GM23338 (cell line): ENCODE results near the gene PITPNC1. TPM values are rescaled to one million over a fixed set of nuclear protein-coding genes. Genes with fewer than 3 reads are reported as not detected.

ENCODE experiments used
- ATAC-seq: fragments of 200-7000 bp; cut with Tn5 transposase; 3 replicates; pipeline ENCODE4 v1.9.1; 2020
- DNase-seq: peaks from one replicate; pipeline ENCODE4 v3.0.0-alpha.2; 2015; ENCODE audit warnings: low spot score
- H2AFZ ChIP-seq: fragments of 200-600 bp; sonication (generic); 2 replicates; pipeline ENCODE4 v1.8.0; 2016; ENCODE audit warnings: antibody characterized with exemption, mild to moderate bottlenecking, moderate library complexity
- H3F3A ChIP-seq: fragments of 200-600 bp; sonication (generic); replicated peaks from 2 replicates; pipeline ENCODE4 v1.8.0; 2017; ENCODE audit warnings: antibody characterized with exemption, mixed run types, low read depth
- H3K27ac ChIP-seq: fragments of 200-600 bp; sonication (generic); 2 replicates; pipeline ENCODE4 v1.6.1; 2016; ENCODE audit warnings: low read depth
- H3K27me3 ChIP-seq: fragments of 200-600 bp; sonication (generic); 2 replicates; pipeline ENCODE4 v1.8.0; 2016; ENCODE audit warnings: mild to moderate bottlenecking, mixed run types, moderate library complexity; ENCODE audit not compliant: insufficient read depth
- H3K36me3 ChIP-seq: fragments of 200-600 bp; sonication (generic); 2 replicates; pipeline ENCODE4 v1.8.0; 2016; ENCODE audit warnings: mild to moderate bottlenecking; ENCODE audit not compliant: insufficient read depth
- H3K4me1 ChIP-seq: fragments of 200-600 bp; sonication (generic); 2 replicates; pipeline ENCODE4 v1.8.0; 2016; ENCODE audit warnings: mild to moderate bottlenecking, moderate library complexity; ENCODE audit not compliant: insufficient read depth
- H3K4me2 ChIP-seq: fragments of 200-600 bp; sonication (generic); 2 replicates; pipeline ENCODE4 v1.7.1; 2017; ENCODE audit warnings: mixed run types
- H3K4me3 ChIP-seq: fragments of 200-600 bp; sonication (generic); 2 replicates; pipeline ENCODE4 v1.6.1; 2016; ENCODE audit warnings: mixed run types
- H3K79me2 ChIP-seq: fragments of 200-600 bp; sonication (generic); replicated peaks from 2 replicates; pipeline ENCODE4 v1.8.0; 2017; ENCODE audit warnings: mild to moderate bottlenecking; ENCODE audit not compliant: insufficient read depth
- H3K9me2 ChIP-seq: fragments of 200-600 bp; sonication (generic); 2 replicates; pipeline ENCODE4 v1.8.0; 2017; ENCODE audit not compliant: insufficient read depth
- H4K20me1 ChIP-seq: fragments of 200-600 bp; sonication (generic); replicated peaks from 2 replicates; pipeline ENCODE4 v1.8.0; 2017; ENCODE audit warnings: mild to moderate bottlenecking; ENCODE audit not compliant: insufficient read depth
- H3K27ac Mint-ChIP-seq: 2 replicates; pipeline ENCODE4 v1.8.0; 2020; ENCODE audit warnings: inconsistent platforms, mild to moderate bottlenecking, moderate library complexity, mixed read lengths
- H3K27me3 Mint-ChIP-seq: 3 replicates; pipeline ENCODE4 v1.8.0; 2022; ENCODE audit warnings: low read depth, mild to moderate bottlenecking, moderate library complexity, mixed read lengths, inconsistent platforms; ENCODE audit not compliant: insufficient read depth, poor library complexity
- H3K36me3 Mint-ChIP-seq: 3 replicates; pipeline ENCODE4 v1.8.0; 2021; ENCODE audit warnings: low read depth, mild to moderate bottlenecking, inconsistent platforms, moderate library complexity, mixed read lengths
- H3K4me1 Mint-ChIP-seq: 3 replicates; pipeline ENCODE4 v1.8.0; 2020; ENCODE audit warnings: mild to moderate bottlenecking, inconsistent platforms, mixed read lengths
- H3K4me3 Mint-ChIP-seq: 3 replicates; pipeline ENCODE4 v1.8.0; 2021; ENCODE audit warnings: moderate library complexity, mild to moderate bottlenecking, inconsistent platforms, mixed read lengths
- H3K9me3 Mint-ChIP-seq: 3 replicates; pipeline ENCODE4 v1.8.0; 2020; ENCODE audit warnings: moderate library complexity, mild to moderate bottlenecking, inconsistent platforms, mixed read lengths
- CREB1 ChIP-seq: fragments of 250-450 bp; sonication (Bioruptor Pico); IDR thresholded peaks from 2 replicates; pipeline ENCODE4 v1.5.0; 2020; ENCODE audit warnings: low read depth, mild to moderate bottlenecking, moderate library complexity
- EZH2phosphoT487 ChIP-seq: fragments of 200-600 bp; sonication (generic); IDR thresholded peaks from one replicate; pipeline ENCODE4 v1.8.1; 2018; ENCODE audit warnings: antibody characterized with exemption; ENCODE audit not compliant: unreplicated experiment
- JUNB ChIP-seq: IDR thresholded peaks from one replicate; pipeline ENCODE4 v1.6.1; 2016; ENCODE audit warnings: antibody characterized with exemption; ENCODE audit not compliant: unreplicated experiment
- POLR2AphosphoS5 ChIP-seq: IDR thresholded peaks from 2 replicates; pipeline ENCODE4 v1.6.1; 2016; ENCODE audit warnings: antibody characterized with exemption, low read depth
- STAT1 ChIP-seq: IDR thresholded peaks from one replicate; pipeline ENCODE4 v1.6.1; 2016; ENCODE audit warnings: antibody characterized with exemption; ENCODE audit not compliant: unreplicated experiment
- ZNF114 ChIP-seq: fragments of 250-450 bp; sonication (Bioruptor Pico); IDR thresholded peaks from 2 replicates; pipeline ENCODE4 v1.5.0; 2020; ENCODE audit warnings: mild to moderate bottlenecking, moderate library complexity
- polyA plus RNA-seq: library from polyadenylated mRNA; unstranded; fragments of >200 nt; fragmentation: Nextera tagmentation; extraction: Ambion mirVana; gene quantifications from 2 replicates; pipeline ENCODE4 v1.2.1, GENCODE V29; 2016
- total RNA-seq: library from RNA; depleted of rRNA; stranded (reverse); fragments of >200 nt; shearing (Covaris generic); gene quantifications from 2 replicates; pipeline ENCODE4 v1.2.3, GENCODE V29; 2014
- TF ChIP-seq, protein P1 (sequence below): fragments of 250-450 bp; sonication (Bioruptor Pico); IDR thresholded peaks from 2 replicates; pipeline ENCODE4 v1.5.0; 2020; ENCODE audit warnings: mild to moderate bottlenecking, moderate library complexity
- TF ChIP-seq, protein P2 (sequence below): IDR thresholded peaks from one replicate; pipeline ENCODE4 v1.6.1; 2018; ENCODE audit warnings: antibody characterized with exemption; ENCODE audit not compliant: unreplicated experiment
- TF ChIP-seq, protein P3 (sequence below), 2 experiments: fragments of 200-600 bp in 1 of 2; sonication (generic) in 1 of 2; conservative IDR thresholded peaks; 2 replicates each; pipeline versions ENCODE4 v1.5.1 to v1.6.1; 2016 to 2017; ENCODE audit warnings: antibody characterized with exemption in 2 of 2, low read depth in 2 of 2, mild to moderate bottlenecking in 2 of 2, moderate library complexity in 1 of 2

The PITPNC1 gene
- total and polyA plus RNA-seq, 2 experiments from 2014 or later = 23.0 to 32.6 TPM

DNA sequence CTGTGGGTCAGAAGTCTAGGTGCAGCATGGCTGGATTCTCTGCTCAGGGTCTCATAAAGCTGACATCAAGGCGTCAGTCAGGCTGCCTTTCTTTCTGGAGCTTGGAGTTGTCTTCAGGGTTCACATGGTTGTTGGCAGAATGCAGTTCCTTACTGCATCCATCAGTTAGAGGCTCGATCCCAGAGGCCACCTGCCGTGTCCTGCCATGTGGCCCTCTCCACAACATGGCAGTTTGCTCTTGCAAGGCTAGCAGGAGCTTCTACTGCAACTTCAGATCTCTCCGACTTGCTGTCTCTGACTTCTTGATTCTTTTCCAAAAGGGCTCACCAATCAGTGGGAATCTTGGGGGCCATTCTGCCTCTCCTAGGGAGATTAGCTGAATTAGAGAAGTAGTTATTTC, 11.9 kb downstream of the PITPNC1 start (continued):
- TF ChIP-seq, protein P1, sequence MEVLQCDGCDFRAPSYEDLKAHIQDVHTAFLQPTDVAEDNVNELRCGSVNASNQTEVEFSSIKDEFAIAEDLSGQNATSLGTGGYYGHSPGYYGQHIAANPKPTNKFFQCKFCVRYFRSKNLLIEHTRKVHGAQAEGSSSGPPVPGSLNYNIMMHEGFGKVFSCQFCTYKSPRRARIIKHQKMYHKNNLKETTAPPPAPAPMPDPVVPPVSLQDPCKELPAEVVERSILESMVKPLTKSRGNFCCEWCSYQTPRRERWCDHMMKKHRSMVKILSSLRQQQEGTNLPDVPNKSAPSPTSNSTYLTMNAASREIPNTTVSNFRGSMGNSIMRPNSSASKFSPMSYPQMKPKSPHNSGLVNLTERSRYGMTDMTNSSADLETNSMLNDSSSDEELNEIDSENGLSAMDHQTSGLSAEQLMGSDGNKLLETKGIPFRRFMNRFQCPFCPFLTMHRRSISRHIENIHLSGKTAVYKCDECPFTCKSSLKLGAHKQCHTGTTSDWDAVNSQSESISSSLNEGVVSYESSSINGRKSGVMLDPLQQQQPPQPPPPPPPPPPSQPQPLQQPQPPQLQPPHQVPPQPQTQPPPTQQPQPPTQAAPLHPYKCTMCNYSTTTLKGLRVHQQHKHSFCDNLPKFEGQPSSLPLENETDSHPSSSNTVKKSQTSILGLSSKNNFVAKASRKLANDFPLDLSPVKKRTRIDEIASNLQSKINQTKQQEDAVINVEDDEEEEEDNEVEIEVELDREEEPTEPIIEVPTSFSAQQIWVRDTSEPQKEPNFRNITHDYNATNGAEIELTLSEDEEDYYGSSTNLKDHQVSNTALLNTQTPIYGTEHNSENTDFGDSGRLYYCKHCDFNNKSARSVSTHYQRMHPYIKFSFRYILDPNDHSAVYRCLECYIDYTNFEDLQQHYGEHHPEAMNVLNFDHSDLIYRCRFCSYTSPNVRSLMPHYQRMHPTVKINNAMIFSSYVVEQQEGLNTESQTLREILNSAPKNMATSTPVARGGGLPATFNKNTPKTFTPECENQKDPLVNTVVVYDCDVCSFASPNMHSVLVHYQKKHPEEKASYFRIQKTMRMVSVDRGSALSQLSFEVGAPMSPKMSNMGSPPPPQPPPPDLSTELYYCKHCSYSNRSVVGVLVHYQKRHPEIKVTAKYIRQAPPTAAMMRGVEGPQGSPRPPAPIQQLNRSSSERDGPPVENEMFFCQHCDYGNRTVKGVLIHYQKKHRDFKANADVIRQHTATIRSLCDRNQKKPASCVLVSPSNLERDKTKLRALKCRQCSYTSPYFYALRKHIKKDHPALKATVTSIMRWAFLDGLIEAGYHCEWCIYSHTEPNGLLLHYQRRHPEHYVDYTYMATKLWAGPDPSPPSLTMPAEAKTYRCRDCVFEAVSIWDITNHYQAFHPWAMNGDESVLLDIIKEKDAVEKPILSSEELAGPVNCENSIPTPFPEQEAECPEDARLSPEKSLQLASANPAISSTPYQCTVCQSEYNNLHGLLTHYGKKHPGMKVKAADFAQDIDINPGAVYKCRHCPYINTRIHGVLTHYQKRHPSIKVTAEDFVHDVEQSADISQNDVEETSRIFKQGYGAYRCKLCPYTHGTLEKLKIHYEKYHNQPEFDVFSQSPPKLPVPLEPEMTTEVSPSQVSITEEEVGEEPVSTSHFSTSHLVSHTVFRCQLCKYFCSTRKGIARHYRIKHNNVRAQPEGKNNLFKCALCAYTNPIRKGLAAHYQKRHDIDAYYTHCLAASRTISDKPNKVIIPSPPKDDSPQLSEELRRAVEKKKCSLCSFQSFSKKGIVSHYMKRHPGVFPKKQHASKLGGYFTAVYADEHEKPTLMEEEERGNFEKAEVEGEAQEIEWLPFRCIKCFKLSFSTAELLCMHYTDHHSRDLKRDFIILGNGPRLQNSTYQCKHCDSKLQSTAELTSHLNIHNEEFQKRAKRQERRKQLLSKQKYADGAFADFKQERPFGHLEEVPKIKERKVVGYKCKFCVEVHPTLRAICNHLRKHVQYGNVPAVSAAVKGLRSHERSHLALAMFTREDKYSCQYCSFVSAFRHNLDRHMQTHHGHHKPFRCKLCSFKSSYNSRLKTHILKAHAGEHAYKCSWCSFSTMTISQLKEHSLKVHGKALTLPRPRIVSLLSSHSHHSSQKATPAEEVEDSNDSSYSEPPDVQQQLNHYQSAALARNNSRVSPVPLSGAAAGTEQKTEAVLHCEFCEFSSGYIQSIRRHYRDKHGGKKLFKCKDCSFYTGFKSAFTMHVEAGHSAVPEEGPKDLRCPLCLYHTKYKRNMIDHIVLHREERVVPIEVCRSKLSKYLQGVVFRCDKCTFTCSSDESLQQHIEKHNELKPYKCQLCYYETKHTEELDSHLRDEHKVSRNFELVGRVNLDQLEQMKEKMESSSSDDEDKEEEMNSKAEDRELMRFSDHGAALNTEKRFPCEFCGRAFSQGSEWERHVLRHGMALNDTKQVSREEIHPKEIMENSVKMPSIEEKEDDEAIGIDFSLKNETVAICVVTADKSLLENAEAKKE (CRISPR knock-in tag) = no peak
- no peak for TF ChIP-seq JUNB
- TF ChIP-seq, protein P2, sequence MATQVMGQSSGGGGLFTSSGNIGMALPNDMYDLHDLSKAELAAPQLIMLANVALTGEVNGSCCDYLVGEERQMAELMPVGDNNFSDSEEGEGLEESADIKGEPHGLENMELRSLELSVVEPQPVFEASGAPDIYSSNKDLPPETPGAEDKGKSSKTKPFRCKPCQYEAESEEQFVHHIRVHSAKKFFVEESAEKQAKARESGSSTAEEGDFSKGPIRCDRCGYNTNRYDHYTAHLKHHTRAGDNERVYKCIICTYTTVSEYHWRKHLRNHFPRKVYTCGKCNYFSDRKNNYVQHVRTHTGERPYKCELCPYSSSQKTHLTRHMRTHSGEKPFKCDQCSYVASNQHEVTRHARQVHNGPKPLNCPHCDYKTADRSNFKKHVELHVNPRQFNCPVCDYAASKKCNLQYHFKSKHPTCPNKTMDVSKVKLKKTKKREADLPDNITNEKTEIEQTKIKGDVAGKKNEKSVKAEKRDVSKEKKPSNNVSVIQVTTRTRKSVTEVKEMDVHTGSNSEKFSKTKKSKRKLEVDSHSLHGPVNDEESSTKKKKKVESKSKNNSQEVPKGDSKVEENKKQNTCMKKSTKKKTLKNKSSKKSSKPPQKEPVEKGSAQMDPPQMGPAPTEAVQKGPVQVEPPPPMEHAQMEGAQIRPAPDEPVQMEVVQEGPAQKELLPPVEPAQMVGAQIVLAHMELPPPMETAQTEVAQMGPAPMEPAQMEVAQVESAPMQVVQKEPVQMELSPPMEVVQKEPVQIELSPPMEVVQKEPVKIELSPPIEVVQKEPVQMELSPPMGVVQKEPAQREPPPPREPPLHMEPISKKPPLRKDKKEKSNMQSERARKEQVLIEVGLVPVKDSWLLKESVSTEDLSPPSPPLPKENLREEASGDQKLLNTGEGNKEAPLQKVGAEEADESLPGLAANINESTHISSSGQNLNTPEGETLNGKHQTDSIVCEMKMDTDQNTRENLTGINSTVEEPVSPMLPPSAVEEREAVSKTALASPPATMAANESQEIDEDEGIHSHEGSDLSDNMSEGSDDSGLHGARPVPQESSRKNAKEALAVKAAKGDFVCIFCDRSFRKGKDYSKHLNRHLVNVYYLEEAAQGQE = no peak
- no peak for TF ChIP-seq POLR2AphosphoS5

DNA sequence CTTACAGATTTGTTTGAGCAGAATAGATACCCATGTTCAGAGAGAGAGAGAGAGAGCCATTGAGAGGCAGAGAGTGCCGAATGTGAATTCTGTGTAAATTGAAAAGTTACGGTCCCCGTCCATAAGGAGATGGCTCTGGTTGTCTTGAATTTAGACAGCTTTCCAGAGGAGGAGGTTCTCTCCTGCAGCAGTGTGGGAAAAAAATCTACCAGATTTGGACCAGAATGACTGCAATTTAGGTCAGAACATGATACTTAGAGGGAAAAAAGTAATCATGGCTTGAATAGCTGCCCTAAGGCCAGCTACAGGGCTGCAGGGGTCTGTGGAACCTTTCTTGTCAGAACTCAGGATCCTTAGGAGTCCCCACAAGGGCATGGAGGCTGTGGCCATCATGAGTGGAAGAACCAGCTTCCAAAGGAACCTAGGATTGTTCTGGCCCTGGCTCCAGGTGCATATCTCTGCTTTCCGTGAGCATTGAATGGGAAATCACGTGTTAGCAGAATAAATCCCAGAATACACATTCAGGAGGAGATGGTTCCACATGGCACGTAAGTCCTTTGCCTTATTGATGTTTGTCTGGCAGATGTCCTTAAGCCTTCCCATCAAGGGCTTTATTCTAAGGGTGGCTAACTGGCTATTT, 13.0 kb downstream of the PITPNC1 start:
- Histone ChIP-seq H3K79me2 (peaks cover 99% of the 10 kb centered on the region), H2AFZ (no peak overlapping the region), H3K4me3 (no peak overlapping the region), H3K4me1 (0 out of 2 replicates have a peak, but pooled peaks cover 8% of the 10 kb centered on the region), H3K36me3 (no peaks in the 10 kb centered on the region), H3K4me2 (no peak overlapping the region), H3K9me2 (no peaks in the 10 kb centered on the region), H3K27me3 (no peaks in the 10 kb centered on the region), H3F3A (0 out of 2 replicates have a peak, but pooled peaks cover 5% of the 10 kb centered on the region), H4K20me1 (peaks cover 20% of the 10 kb centered on the region; the same call in 1 of the 2 replicates), H3K27ac (peak overlapping the region; percentile 22; the same call in 1 of the 2 replicates)
- H3K4me1 Mint-ChIP-seq = peaks cover 17% of the 10 kb centered on the region
- DNase-seq (no peak), ATAC-seq (no peak)
- peaks cover 2% of the 10 kb centered on the region for H3K27me3 Mint-ChIP-seq
- no peak overlapping the region for H3K4me3 Mint-ChIP-seq
- peaks cover 16% of the 10 kb centered on the region; the same call in 2 of the 3 replicates for H3K36me3 Mint-ChIP-seq
- H3K27ac Mint-ChIP-seq = no peak overlapping the region
- H3K9me3 Mint-ChIP-seq = no peaks in the 10 kb centered on the region
- TF ChIP-seq STAT1 = no peak
- TF ChIP-seq EZH2phosphoT487 = no peak
- TF ChIP-seq ZNF114 = no peak
- no peak for TF ChIP-seq CREB1
- TF ChIP-seq, protein P3, sequence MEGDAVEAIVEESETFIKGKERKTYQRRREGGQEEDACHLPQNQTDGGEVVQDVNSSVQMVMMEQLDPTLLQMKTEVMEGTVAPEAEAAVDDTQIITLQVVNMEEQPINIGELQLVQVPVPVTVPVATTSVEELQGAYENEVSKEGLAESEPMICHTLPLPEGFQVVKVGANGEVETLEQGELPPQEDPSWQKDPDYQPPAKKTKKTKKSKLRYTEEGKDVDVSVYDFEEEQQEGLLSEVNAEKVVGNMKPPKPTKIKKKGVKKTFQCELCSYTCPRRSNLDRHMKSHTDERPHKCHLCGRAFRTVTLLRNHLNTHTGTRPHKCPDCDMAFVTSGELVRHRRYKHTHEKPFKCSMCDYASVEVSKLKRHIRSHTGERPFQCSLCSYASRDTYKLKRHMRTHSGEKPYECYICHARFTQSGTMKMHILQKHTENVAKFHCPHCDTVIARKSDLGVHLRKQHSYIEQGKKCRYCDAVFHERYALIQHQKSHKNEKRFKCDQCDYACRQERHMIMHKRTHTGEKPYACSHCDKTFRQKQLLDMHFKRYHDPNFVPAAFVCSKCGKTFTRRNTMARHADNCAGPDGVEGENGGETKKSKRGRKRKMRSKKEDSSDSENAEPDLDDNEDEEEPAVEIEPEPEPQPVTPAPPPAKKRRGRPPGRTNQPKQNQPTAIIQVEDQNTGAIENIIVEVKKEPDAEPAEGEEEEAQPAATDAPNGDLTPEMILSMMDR (conservative IDR thresholded peaks at IDR 0.05; ENCODE audit: low read depth in 2 of 2) = no peak
